SIG-M5 (cell line): ENCODE measurements around the gene NKPD1.

Experiments used
- DNase-seq: peaks from one replicate; lab custom pipeline; 2025; lab: John Stamatoyannopoulos, UW

Gene NKPD1, protein sequence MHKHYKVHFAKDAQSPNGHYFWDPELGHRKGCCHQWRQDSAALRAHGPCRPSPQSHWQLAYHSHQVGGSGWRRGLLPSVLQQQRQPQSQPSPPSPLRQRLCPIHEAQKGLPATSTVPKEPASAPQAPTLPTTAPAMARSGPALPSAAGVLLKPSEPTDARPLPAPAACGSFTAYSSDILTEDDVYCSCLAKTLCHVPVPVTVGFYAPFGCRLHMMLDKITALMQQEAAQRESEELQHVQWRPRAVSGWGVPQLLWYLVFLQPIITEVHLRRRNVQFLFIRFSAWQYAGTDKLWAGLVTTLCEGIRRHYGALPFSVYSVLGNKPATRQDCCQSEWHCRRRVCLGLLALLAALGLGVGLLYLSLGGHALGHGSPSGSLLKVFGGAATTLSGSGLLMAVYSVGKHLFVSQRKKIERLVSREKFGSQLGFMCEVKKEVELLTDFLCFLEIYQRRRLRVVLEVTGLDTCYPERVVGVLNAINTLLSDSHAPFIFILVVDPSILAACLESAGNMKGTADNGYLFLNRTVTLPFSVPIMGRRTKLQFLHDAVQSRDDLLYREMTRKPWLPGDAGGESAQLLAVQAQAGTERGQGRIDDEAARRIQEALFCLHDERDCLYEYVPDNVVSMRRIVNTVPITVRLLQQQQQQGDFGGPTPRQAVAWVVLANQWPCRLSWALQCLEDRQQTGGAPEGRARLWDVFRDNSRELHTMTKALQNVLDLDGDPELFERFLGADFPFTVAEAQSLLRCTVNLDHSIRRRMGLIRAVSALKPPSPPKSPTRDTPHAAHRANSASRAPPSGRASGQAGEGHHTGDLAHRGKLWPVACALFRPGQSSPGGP

DNA sequence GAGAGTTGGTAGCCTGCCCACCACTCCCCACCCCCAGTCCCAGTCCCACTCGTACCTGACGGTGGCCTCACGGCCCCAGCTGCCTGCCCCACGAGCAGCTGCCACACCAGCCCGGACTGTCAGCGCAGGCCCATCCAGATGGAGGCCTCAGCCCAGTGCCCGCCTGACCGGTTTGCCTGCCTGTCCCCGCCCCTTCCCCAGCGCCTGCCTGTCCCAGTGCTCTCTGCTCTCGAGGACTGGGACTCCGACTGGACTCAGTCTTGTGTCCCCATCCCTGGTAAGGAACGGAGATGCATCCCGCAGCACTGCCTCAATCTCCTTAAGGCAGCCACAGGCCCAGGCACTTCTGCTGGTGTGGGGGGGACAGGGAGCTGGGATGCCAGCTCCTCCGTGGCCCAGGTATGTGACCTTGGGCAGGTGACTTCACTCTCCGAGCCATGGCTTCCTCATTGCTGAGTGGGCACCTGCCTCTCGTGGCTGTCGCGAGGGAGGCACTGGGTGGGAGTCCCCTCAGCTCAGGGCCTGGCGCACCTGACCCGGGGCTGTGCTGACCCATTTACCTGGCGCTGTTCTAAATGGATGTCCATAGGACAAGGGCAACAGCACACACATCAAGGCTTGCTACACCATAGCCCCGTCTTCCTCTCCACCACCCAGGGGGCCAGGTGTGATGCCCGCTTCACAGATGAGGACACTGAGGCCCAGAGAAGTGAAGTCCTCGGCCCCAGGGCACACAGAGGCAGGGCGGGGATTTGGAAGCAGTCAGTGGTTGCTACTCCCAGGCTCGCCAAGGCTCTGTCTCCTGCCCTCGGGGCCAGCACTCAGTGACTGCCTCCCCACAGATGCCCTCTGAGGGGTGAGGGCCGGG, at the start of gene NKPD1:
TSS of gene NKPD1 (minus strand) at position 113 of the 868 bp plus-strand sequence. CDS start 832 bp downstream, outside the sequence.
- DNase-seq, result no peak

DNA sequence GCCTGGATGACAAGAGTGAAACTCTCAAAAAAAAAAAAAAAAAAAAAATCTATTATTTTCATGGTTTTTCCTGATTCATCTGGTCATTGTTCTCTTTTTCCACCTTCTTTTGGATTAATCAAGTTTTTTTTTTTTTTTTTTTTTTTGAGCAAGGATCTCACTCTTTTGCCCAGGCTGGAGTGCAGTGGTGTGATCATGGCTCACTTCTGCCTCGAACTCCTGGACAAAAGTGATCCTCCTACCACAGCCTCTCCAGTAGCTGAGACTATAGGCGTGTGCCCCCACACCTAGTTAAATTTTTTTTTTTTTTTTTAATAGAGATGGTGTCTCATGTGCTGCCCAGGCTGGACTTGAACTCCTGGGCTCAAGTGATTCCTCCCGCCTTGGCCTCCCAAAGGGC, 45.5 kb upstream of the NKPD1 start:
- no peak for DNase-seq

DNA sequence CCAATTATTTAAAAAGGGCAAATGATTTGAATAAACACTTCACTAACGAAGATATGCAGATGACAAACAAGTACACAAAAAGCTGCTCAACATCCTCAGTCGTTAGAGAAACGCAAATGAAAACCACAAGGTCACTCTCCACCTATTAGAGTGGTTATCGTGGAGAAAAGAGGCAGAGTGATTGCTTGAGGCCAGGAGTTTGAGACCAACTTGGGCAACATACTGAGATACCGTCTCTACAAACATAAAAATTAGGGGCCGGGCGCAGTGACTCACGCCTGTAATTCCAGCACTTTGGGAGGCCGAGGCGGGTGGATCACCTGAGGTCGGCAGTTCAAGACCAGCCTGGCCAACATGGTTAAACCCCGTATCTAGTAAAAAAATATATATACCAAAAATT, 45.0 kb upstream of the NKPD1 start:
- no peak for DNase-seq

DNA sequence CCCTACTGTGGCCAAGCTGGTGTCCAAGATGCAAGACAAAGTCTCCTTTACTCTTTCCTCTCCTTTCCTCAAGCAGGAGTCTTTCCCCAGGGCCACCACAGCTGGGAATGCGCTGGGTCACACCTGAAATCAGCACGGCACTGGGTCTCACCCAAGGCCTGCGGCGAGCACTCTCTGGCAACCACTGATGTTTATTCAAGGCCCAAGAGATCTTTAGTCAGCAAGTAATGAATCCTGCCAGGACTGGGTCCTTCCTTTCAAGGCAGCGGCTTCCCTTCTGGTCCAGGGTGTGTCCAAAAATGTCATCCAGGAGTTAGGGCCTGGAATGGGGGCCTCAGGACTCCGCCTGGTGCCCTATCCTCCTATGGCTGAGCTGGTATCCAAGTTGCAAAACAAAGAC, 41.9 kb upstream of the NKPD1 start:
- no peak for DNase-seq

DNA sequence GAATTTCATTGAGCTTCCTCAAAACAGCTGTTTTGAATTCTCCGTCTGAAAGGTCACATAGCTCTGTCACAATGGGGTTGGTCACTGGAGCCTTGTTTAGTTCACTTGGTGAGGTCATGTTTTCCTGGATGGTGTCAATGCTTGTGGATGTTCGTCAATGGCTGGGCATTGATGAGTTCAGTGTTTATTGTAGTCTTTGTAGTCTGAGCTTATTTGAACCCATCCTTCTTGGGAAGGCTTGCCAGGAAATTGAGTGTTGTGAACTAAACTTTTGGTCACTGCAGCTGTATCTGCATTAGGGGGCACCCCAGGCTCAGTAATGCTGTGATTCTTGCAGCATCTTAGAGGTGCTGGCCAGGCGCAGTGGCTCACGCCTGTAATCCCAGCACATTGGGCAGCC, 39.8 kb upstream of the NKPD1 start:
- no peak for DNase-seq

DNA sequence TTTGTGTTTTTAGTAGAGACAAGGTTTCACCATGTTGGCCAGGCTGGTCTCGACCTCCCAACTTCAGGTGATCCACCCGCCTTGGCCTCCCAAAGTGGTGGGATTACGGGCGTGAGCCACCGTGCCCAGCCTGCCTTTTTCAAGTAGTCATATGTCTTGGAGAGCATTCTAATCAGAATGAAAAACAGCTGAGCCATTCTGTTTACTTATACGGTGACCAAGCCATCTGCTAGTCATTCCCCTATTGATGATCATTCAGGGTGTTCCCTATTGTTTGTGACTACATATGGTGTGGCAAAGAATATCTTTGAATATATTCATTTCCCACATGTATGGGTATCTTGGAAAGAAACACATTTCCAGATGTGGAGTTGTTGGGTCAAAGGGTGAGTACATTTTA, 35.0 kb upstream of the NKPD1 start:
- no peak for DNase-seq

DNA sequence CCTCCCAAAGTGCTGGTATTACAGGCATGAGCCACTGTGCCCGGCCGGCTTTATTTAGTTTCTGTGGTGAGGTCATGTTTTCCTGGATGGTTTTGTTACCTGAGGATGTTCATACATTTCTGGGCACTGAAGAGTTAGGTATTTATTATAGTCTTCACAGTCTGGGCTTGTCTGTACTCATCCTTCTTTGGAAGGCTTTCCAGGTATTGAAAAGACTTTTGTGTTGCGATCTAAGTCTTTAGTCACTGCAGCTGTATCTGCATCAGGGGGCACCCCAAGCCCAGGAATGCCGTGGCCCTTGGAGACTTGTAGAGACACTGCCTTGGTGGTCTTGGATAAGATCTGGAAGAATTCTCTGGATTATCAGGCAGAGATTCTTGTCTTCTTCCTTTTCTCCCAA, 30.6 kb upstream of the NKPD1 start:
- no peak for DNase-seq

DNA sequence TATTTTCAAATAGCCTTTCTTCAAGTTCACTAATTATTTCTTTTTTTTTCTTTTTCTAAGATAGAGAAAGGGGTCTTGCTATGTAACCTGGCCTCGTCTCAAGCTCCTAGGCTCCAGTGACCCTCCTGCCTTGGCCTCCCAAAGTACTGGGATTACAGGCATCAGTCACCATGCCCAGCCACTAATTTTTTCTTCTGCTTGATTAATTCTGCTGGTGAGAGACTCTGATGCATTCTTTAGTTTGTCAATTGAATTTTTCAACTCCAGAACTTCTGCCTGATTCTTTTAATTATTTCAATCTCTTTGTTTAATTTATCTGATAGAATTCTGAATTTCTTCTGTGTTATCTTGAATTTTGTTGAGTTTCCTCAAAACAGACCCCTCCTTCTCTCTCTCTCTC, 29.2 kb upstream of the NKPD1 start:
- no peak for DNase-seq

DNA sequence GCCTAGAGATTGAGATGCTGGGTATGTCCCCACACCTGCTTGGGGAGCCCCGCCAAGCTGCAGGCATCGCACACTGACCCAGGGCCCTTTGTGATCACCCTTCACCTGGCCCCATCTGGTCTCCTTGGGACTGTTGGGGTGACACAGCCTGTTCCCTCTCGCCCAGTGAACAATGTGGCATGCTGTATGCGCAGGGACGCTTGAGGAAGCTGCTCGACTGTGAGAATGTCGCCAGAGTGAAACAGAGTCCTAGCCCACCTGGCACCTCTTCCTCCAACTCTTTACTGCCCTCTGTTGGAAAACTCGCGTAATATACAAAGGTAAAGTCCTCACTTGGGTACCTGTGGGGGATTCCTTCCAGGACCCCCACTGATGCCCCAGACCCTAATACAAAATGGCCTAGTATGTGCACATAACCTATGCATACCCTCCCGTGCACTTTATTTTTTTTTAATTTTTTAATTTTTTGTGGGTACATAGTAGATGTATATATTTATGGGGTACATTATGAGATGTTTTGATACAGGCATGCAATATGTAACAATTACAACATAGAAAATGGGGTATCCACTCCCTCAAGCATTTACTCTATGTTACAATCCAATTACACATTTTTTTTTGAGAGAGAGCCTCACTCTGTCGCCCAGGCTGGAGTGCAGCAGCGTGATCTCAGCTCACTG, 26.8 kb upstream of the NKPD1 start:
- no peak for DNase-seq

DNA sequence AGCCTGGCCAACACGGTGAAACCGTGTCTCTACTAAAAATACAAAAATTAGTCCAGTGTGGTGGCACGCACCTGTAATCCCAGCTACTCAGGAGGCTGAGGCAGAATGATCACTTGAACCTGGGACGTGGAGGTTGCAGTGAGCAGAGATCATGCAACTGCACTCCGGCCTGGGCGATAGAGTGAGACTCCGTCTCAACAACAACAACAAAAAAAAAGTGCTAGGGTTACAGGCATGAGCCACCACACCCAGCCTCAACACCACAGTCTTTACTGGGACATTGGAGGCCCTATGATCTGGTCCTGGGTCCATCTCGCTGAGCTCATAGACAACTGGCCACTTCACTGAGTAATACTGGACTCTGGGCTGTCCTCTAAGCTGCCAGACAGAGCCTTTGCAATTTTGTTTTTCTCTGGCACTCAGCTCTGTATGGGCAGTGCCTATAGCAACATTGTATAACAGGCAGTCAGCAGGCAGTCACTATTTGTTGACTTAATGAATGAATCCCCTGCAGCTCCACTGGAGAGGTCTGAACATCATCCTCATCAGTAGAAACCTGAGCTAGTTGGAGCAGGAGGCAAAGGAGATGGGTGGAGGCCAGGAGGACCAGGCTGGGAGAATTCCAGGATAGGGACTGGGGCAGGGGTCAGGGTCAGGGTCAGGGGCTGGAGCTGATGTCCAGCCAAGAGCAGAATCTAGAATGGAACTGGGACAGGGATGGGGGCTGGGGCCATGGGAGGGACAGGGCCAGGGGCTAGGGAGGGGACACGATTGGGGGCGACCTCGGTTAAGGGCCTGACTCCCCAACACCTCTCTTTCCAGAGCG, 25.9 kb upstream of the NKPD1 start:
- no peak for DNase-seq

DNA sequence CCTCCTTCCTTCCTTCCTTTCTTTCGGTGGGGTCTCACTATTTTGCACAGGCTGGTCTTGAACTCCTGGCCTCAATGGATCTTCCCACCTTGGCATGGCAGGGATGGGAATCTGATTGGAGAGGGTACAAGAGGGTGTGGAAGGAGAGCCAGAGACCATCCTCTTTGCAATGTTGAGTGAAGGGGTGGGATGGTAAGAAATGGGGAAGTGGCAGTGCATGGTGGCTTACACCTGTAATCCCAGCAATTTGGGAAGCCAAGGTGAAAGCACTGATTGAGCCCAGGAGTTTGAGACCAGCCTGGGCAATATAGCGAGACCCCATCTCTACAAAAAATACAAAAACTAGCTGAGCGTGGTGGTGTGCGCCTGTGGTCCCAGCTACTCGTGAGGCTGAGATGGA, 23.3 kb upstream of the NKPD1 start:
- DNase-seq, result no peak

DNA sequence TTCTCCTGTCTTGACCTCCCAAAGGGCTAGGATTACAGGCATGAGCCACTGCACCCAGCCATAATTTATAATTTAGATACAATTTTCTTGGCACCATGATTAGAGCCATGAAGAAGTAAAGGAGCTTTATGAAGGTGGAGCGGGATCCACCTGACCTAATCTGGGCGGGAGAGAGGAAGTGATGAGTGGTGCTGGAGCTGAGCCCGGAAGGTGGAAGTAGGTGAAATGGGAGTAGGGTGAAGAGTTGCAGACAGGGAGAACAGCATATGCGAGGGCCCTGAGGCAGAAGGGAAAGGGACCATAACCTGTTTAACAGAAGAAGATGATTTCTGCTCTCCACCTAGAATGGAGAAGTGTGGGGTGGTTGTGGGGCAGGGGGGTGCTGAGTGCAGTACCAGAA, 22.0 kb upstream of the NKPD1 start:
- no peak for DNase-seq

DNA sequence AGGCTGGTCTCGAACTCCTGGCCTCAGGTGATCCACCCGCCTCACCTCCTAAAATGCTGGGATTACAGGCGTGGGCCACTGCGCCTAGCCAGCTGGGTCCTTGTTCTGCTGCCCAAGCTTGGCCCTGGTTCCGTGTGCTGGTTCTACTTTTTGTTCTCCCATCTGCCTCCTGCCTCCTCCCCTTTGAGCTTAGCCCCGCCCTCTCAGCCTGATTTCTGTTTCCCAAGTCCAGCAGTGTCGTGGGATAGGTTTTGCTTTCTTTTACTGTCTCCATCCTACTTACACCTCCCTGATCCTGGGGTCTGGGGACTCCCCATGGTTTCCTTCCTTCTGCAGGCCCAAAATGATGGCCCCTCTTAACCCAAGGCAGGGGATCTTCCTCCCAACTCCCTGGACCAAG, 20.2 kb upstream of the NKPD1 start:
- no peak for DNase-seq

DNA sequence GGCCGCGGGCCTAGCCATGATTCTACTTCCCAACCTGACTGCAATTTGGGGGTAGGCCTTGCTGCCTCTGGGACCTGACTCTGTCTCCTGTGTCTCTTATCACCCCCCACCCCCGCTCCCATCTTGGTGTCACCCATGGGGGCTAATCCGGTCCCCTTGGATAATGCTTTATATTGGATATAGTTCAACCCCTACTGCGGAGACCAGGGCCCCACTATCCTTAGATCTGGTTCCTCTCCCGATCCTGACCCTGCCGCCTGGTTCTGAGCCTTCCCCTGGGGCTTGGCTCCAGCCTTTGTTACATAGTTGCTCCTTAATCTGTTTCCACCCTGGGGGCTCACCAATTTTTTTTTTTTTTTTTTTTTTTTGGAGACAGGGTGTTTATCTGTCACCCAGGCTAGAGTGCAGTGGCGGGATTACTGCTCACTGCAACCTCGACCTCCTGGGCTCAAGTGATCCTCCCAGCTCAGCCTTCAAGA, 19.1 kb upstream of the NKPD1 start:
- no peak for DNase-seq

DNA sequence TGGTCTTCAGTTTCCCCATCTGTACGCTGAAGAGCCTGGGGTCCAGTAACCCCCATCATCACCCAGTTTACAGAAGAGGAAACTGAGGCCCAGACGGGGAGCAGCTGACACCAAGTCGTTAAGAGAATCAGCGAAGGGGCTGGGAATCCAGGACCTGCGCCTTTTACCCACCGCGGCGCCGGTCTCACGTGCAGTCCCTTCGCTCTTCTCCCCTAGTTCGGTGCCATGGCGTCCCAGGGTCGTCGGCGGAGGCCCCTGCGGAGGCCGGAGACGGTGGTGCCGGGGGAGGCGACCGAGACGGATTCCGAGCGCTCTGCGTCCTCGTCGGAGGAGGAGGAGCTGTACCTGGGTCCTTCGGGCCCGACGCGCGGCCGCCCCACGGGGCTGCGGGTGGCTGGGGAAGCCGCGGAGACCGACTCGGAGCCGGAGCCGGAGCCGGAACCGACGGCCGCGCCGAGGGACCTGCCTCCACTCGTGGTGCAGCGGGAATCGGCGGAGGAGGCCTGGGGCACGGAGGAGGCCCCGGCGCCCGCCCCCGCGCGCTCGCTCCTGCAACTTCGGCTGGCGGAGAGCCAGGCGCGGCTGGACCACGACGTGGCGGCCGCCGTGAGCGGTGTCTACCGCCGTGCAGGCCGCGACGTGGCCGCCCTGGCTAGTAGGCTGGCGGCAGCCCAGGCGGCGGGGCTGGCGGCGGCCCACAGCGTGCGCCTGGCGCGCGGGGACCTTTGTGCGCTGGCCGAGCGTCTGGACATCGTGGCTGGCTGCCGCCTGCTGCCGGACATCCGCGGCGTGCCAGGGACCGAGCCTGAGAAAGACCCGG, 18.5 kb upstream of the NKPD1 start:
- no peak for DNase-seq

DNA sequence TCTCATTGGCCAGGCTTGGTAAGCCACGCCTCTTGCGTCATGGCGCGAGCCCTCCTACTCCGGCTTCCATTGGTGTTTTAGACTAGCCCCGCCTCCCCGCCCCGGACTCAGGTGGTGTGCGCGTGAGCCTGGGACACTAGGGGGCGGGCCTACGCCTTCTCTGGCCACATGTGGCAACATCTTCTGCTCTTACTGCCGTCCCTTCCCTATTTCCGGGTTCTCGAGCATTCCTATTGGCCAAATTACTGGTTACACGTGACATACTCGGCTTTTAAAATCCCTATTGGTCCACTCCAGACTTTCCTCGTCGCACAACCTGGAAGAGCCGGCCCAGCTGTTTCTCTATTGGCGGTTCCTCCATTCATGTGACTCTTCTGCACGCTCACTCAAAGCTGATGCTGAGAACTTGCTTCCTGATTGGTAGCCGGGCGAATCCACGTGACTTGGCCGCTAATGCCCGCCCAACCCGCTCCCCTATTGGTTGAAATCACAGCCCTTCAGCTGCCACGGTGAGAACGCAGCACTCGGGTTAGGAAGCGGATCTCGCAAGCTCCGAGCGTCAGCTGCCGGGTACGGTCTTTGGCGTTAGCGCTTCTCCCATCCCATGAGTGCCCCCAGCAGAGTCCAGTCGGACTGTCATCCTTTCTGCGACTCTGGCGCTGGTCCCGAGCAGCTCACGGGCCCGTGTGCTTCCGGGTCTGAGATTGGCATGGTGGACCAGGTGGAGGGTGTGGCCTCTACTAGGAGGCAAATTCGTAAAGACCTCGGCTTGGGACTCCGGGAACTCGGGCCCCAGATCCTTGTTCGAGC, 17.7 kb upstream of the NKPD1 start, which contains the start of gene BLOC1S3:
TSS of gene BLOC1S3 (plus strand) at position 523 of the 810 bp plus-strand sequence. CDS start 513 bp downstream, outside the sequence.
- DNase-seq, result peak; percentile 100

DNA sequence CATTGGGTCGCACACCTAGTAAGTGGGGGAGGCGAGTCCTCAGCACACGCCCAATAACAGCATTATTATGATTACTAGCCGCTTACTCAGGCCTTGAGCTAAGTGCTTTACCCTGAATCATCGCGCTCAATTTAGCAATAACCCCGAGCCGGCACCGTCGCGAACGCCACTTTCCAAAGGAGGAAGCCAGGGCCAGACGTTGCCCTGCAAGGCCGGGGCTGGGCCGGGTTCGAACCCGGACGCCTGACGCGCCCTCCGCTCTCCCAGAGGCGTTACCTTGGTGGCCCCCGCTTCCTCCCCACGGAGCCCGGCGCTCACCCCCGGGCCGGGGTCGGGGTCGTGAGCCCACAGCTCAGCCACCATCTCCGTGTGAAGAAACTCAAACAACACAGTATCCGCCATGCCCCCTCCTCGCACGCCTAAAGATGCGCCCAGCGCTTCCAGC, 17.1 kb upstream of the NKPD1 start, which contains the start of gene TRAPPC6A:
TSS of gene TRAPPC6A (minus strand) at position 421 of the 445 bp plus-strand sequence. CDS start at position 402, 19 bp downstream.
- DNase-seq, result no peak

DNA sequence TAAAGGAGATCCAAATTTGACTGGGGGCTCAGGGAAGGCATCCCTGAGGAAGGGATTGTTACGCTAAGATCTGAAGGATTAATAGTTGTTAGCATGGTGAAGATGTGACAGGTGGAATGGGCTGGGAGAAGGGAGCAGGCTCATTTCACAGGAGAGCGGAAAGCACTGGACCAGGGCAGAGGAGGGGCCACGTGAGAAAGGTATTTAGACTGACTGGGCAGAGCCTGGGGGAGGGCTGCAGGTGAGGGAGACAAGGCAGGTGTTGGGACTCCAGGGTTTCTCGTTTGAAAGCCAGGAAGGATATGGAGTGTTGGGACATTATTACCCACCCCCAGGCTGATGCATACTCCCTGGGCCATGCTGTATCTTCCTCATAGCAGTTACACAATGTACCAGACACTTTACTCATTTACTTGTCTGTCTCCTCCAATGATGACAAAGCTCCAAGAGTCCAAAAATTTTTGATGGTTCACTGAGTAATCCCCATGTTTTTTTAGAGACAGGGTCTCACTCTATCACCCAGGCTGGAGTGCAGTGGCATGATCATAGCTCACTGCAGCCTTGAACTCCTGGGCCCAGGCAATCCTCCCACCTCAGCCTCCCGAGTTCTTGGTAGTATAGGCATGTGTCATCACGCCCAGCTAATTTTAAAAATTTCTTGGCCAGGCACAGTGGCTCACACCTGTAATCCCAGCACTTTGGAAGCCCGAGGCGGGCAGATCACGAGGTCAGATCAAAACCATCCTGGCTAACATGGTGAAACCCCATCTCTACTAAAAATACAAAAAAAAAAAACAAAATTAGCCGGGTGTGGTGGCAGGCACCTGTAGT, 14.9 kb upstream of the NKPD1 start:
- DNase-seq, result no peak
